GM12891 (cell line): Measurements from ENCODE around the gene SLC6A9.

ENCODE experiments used
- DNase-seq: peaks from one replicate; pipeline ENCODE4 v3.0.0; 2011; ENCODE audit warnings: low spot score; ENCODE audit not compliant: insufficient read length
- FAIRE-seq: peaks from 2 replicates; lab custom pipeline; 2011; peaks lifted over from hg19 to GRCh38; lab: Jason Lieb, UNC
- PAX5 ChIP-seq: IDR thresholded peaks from 2 replicates; pipeline ENCODE4 v1.6.1; 2011; ENCODE audit warnings: low read length, moderate library complexity, mild to moderate bottlenecking; ENCODE audit not compliant: insufficient read depth, severe bottlenecking
- POLR2A ChIP-seq: IDR thresholded peaks from 2 replicates; pipeline ENCODE4 v1.6.1; 2011; ENCODE audit warnings: low read depth, low read length, control low read depth
- POLR2AphosphoS5 ChIP-seq: IDR thresholded peaks from 2 replicates; pipeline ENCODE4 v1.6.1; 2011; ENCODE audit warnings: low read depth, low read length, control low read depth
- POU2F2 ChIP-seq: IDR thresholded peaks from 2 replicates; pipeline ENCODE4 v1.6.1; 2011; ENCODE audit warnings: low read depth, mild to moderate bottlenecking, control low read depth, low read length, moderate library complexity
- SPI1 ChIP-seq: IDR thresholded peaks from 2 replicates; pipeline ENCODE4 v1.6.1; 2011; ENCODE audit warnings: low read depth, low read length, control low read depth
- TAF1 ChIP-seq: IDR thresholded peaks from 2 replicates; pipeline ENCODE4 v1.6.1; 2011; ENCODE audit warnings: low read depth, low read length, control low read depth

The SLC6A9 gene

GRCh38 chr1:43994794-43995790 is 36.2 kb downstream of the SLC6A9 start:
- FAIRE-seq = no peak
- TF ChIP-seq TAF1 (no peak), POLR2A (no peak), SPI1 (no peak), POLR2AphosphoS5 (no peak), PAX5 (no peak), POU2F2 (no peak)
- DNase-seq = no peak

- FAIRE-seq (no peak), DNase-seq (no peak)
- TF ChIP-seq POU2F2 (no peak), PAX5 (no peak), SPI1 (no peak), TAF1 (no peak), POLR2AphosphoS5 (no peak), POLR2A (no peak)
Observed at GRCh38 chr1:43994071-43994470, 37.2 kb downstream of the SLC6A9 start.

DNA sequence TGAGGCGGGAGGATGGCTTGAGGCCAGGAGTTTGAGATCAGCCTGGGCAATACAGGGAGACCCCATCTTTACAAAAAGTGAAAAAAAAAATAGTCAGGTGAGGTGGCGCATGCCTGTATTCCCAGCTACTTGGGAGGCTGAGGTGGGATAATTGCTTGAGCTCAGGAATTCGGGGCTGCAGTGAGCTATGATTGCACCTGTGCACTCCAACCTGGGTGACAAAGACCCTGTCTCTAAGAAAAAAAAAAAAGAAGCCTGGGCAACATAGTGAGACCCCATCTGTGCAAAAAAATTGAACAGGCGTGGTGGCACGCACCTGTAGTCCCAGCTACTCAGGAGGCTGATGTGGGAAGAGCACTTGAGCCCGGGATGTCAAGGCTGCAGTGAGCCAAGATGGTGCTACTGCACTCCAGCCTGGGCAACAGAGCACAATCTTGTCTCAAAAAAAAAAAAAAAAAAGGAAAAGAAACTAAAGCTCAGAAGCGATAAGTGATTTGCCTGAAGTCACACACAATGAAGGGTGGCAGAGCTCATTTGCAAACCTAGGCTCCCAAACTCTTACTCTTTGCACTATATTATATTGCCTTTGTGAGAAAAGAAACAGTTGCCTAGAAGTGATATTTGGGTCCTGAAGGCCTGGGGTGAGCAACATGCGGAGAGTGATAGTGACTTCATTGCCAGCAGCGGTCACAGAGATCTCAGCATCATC is 37.9 kb downstream of the SLC6A9 start:
- FAIRE-seq (peak; percentile 61), DNase-seq (no peak)
- TF ChIP-seq TAF1 = no peak
- TF ChIP-seq SPI1 = no peak
- no peak for TF ChIP-seq POLR2A
- TF ChIP-seq PAX5 = no peak

- no peak for TF ChIP-seq SPI1
- TF ChIP-seq POU2F2 = no peak
- TF ChIP-seq POLR2AphosphoS5 = no peak
- TF ChIP-seq PAX5 = no peak
- no peak for TF ChIP-seq POLR2A
- TF ChIP-seq TAF1 = no peak
- DNase-seq (no peak), FAIRE-seq (no peak)
Observed at GRCh38 chr1:43992232-43992995, 38.8 kb downstream of the SLC6A9 start.

- FAIRE-seq (peak; percentile 84), DNase-seq (peak; percentile 90)
- TF ChIP-seq POU2F2 (no peak), POLR2AphosphoS5 (no peak), TAF1 (no peak), POLR2A (no peak), PAX5 (no peak), SPI1 (no peak)
Observed at GRCh38 chr1:43991476-43992231, 39.6 kb downstream of the SLC6A9 start, which contains the start of gene CCDC24. Gene CCDC24, plus strand, starts transcription at chr1:43991599. Its CDS starts 280 bp downstream, at chr1:43991879.

- FAIRE-seq (peak; percentile 41), DNase-seq (no peak)
- no peak for TF ChIP-seq POLR2A
- TF ChIP-seq POLR2AphosphoS5 = no peak
- no peak for TF ChIP-seq PAX5
- TF ChIP-seq TAF1 = no peak
- TF ChIP-seq SPI1 = no peak
- no peak for TF ChIP-seq POU2F2
Observed at GRCh38 chr1:43991200-43991475, 40.1 kb downstream of the SLC6A9 start.

DNA sequence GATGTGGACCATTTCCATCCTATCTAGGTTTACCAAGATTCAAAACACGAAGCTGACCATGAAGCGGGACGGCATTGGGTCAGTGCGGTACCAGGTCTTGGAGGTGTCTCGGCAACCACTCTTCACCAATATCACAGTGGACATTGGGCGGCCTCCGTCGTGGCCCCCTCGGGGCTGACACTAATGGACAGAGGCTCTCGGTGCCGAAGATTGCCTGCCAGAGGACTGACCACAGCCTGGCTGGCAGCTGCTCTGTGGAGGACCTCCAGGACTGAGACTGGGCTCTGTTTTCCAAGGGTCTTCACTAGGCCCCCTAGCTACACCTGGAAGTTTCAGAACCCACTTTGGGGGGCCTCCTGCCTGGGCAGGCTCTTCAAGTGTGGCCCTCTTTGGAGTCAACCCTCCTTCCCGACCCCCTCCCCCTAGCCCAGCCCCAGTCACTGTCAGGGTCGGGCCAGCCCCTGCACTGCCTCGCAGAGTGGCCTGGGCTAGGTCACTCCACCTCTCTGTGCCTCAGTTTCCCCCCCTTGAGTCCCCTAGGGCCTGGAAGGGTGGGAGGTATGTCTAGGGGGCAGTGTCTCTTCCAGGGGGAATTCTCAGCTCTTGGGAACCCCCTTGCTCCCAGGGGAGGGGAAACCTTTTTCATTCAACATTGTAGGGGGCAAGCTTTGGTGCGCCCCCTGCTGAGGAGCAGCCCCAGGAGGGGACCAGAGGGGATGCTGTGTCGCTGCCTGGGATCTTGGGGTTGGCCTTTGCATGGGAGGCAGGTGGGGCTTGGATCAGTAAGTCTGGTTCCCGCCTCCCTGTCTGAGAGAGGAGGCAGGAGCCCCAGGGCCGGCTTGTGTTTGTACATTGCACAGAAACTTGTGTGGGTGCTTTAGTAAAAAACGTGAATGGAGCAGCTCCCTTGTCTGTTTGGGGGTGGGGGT is 40.7 kb downstream of the SLC6A9 start:
- FAIRE-seq = no peak
- DNase-seq = no peak
- TF ChIP-seq POLR2A (no peak), PAX5 (no peak), POU2F2 (no peak), TAF1 (no peak), SPI1 (no peak), POLR2AphosphoS5 (no peak)
